22Rv1 (cell line): ENCODE measurements around the gene TANGO2.

Experiments used
- ZFX ChIP-seq: fragments of 450-650 bp; IDR thresholded peaks from 2 replicates; pipeline ENCODE4 v1.6.1; 2017; ENCODE audit warnings: antibody characterized with exemption, borderline replicate concordance
- TF ChIP-seq, protein P1 (sequence below): fragments of 450-650 bp; IDR thresholded peaks from 2 replicates; pipeline ENCODE4 v1.5.1; 2017; ENCODE audit warnings: mild to moderate bottlenecking

DNA sequence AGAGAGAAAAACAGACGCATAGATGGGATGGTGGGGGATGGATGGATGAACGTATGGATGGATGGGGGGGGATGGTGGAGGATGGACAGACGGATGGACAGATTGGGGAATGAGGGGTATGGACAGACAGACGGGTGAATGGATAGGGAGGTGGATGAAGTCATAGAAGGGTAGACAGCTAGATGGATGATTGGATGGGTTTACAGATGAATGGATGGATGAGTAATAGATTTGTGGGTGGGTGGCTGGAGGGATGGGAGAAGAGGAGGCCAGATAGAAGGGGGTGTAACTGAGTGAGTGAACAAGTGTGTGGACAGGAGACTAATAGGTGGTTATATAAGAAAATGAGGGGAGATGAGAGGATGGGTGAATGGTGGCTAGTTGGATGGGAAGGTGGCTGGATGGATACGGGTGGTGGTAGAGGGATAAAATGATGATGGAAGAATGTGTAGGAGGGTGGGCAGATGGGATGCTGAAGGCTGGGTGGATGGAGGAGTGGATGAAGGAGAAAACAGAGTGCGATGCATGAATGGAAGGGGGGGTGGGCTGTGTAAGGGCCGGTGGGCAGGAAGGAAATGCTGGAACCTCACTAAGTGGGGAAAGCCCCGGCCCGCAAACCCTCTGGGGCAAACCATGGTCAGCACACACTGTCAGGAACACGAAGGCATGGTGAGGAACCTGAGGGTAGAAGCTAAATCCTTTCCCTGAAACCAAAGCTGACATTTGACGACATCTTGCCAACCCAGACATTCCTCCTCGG lies 25.9 kb upstream of the TANGO2 start:
- TF ChIP-seq, protein P1, sequence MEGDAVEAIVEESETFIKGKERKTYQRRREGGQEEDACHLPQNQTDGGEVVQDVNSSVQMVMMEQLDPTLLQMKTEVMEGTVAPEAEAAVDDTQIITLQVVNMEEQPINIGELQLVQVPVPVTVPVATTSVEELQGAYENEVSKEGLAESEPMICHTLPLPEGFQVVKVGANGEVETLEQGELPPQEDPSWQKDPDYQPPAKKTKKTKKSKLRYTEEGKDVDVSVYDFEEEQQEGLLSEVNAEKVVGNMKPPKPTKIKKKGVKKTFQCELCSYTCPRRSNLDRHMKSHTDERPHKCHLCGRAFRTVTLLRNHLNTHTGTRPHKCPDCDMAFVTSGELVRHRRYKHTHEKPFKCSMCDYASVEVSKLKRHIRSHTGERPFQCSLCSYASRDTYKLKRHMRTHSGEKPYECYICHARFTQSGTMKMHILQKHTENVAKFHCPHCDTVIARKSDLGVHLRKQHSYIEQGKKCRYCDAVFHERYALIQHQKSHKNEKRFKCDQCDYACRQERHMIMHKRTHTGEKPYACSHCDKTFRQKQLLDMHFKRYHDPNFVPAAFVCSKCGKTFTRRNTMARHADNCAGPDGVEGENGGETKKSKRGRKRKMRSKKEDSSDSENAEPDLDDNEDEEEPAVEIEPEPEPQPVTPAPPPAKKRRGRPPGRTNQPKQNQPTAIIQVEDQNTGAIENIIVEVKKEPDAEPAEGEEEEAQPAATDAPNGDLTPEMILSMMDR = no peak
- TF ChIP-seq ZFX = no peak
